HEK293 (cell line): Measurements from ENCODE around the gene DLGAP4.

ENCODE experiments used
- CTCF ChIA-PET: fragments of 350-600 bp; formaldehyde crosslinking; extraction: SDS; loops from one replicate; lab custom pipeline; 2021; ENCODE audit warnings: antibody characterized with exemption; lab: Yijun Ruan, JAX
- POLR2A ChIA-PET: fragments of 300-600 bp; formaldehyde crosslinking; extraction: SDS; loops from one replicate; lab custom pipeline; 2020; ENCODE audit warnings: antibody characterized with exemption, inconsistent platforms; lab: Yijun Ruan, JAX
- H3K27ac ChIP-seq: fragments of 200-500 bp; sonication (Bioruptor generic); 2 replicates; pipeline ENCODE4 v1.5.1; 2014; ENCODE audit warnings: low read depth, low read length, control low read depth, inconsistent platforms; ENCODE audit errors: extremely low read depth
- H3K36me3 ChIP-seq, 2 experiments: fragments of 200-500 bp in 1 of 2; sonication (Bioruptor generic) in 1 of 2; 1 replicate in 1 of 2; 2 replicates in 1 of 2; pipeline ENCODE4 v1.5.1; 2014 to 2017; ENCODE audit warnings: inconsistent platforms in 2 of 2, low read length in 2 of 2; ENCODE audit not compliant: control insufficient read depth in 2 of 2, insufficient read depth in 1 of 2
- H3K4me1 ChIP-seq: fragments of 200-500 bp; sonication (Bioruptor generic); 2 replicates; pipeline ENCODE4 v1.5.1; 2014; ENCODE audit warnings: mild to moderate bottlenecking, low read length, inconsistent platforms; ENCODE audit not compliant: control insufficient read depth, insufficient read depth
- H3K4me3 ChIP-seq: 2 replicates; pipeline ENCODE4 v1.5.1; 2011; ENCODE audit warnings: low read depth, mild to moderate bottlenecking, control low read depth, low read length, moderate library complexity
- H3K9me3 ChIP-seq: fragments of 200-500 bp; sonication (Bioruptor generic); 2 replicates; pipeline ENCODE4 v1.5.1; 2014; ENCODE audit warnings: low read depth, low read length, inconsistent platforms; ENCODE audit not compliant: control insufficient read depth, insufficient read depth
- EGR2 ChIP-seq: fragments of 450-650 bp; formaldehyde crosslinking; IDR thresholded peaks from 2 replicates; pipeline ENCODE4 v1.5.1; 2016; ENCODE audit warnings: low read depth, missing biosample characterization, missing genetic modification characterization
- GLI2 ChIP-seq: fragments of 450-650 bp; formaldehyde crosslinking; IDR thresholded peaks from 2 replicates; pipeline ENCODE4; 2017; ENCODE audit warnings: missing biosample characterization, missing genetic modification characterization, low read depth, borderline replicate concordance
- KLF10 ChIP-seq: fragments of 450-650 bp; IDR thresholded peaks from 2 replicates; pipeline ENCODE4 v1.5.1; 2018; ENCODE audit warnings: missing biosample characterization, mild to moderate bottlenecking, missing genetic modification characterization
- OVOL3 ChIP-seq: fragments of 450-650 bp; formaldehyde crosslinking; IDR thresholded peaks from 2 replicates; pipeline ENCODE4 v1.5.1; 2016; ENCODE audit warnings: missing biosample characterization, missing genetic modification characterization
- SP2 ChIP-seq: fragments of 450-650 bp; formaldehyde crosslinking; IDR thresholded peaks from 2 replicates; pipeline ENCODE4 v1.5.1; 2016; ENCODE audit warnings: missing biosample characterization, missing genetic modification characterization
- TCF7L2 ChIP-seq: IDR thresholded peaks from 2 replicates; pipeline ENCODE4 v1.6.1; 2011; ENCODE audit warnings: low read depth, mild to moderate bottlenecking, inconsistent platforms, low read length, moderate library complexity, borderline replicate concordance
- ZBTB7A ChIP-seq: fragments of 450-650 bp; formaldehyde crosslinking; IDR thresholded peaks from 2 replicates; pipeline ENCODE4 v1.5.1; 2016; ENCODE audit warnings: low read depth, missing biosample characterization, missing genetic modification characterization
- ZFHX2 ChIP-seq: fragments of 450-650 bp; formaldehyde crosslinking; conservative IDR thresholded peaks from 2 replicates; pipeline ENCODE4 v1.5.1; 2016; ENCODE audit warnings: missing biosample characterization, missing genetic modification characterization
- ZFP41 ChIP-seq: fragments of 450-650 bp; formaldehyde crosslinking; IDR thresholded peaks from 2 replicates; pipeline ENCODE4 v1.5.1; 2016; ENCODE audit warnings: missing biosample characterization, missing genetic modification characterization, borderline replicate concordance
- ZNF114 ChIP-seq: fragments of 450-650 bp; formaldehyde crosslinking; IDR thresholded peaks from 2 replicates; pipeline ENCODE4 v1.5.0; 2017; ENCODE audit warnings: missing biosample characterization, missing genetic modification characterization
- ZNF121 ChIP-seq: fragments of 450-650 bp; formaldehyde crosslinking; IDR thresholded peaks from 2 replicates; pipeline ENCODE4 v1.5.1; 2016; ENCODE audit warnings: missing biosample characterization, missing genetic modification characterization
- ZNF146 ChIP-seq: fragments of 450-650 bp; formaldehyde crosslinking; IDR thresholded peaks from 2 replicates; pipeline ENCODE4 v1.5.1; 2016; ENCODE audit warnings: missing biosample characterization, missing genetic modification characterization
- ZNF2 ChIP-seq: fragments of 450-650 bp; formaldehyde crosslinking; IDR thresholded peaks from 2 replicates; pipeline ENCODE4 v1.5.1; 2016; ENCODE audit warnings: missing biosample characterization, missing genetic modification characterization
- ZNF23 ChIP-seq: fragments of 450-650 bp; formaldehyde crosslinking; IDR thresholded peaks from 2 replicates; pipeline ENCODE4 v1.5.1; 2016; ENCODE audit warnings: missing biosample characterization, missing genetic modification characterization, borderline replicate concordance
- ZNF274 ChIP-seq, 2 experiments: fragments of 200-500 bp in 1 of 2; fragments of 450-650 bp in 1 of 2; sonication (Bioruptor generic) in 1 of 2; formaldehyde crosslinking in 1 of 2; IDR thresholded peaks; 2 replicates each; pipeline versions ENCODE4 v1.5.1 to v1.6.1; 2014 to 2016; ENCODE audit warnings: borderline replicate concordance in 1 of 2, inconsistent platforms in 1 of 2, low read length in 1 of 2, missing biosample characterization in 1 of 2, missing genetic modification characterization in 1 of 2
- ZNF37A ChIP-seq: fragments of 450-650 bp; IDR thresholded peaks from 2 replicates; pipeline ENCODE4 v1.5.1; 2018; ENCODE audit warnings: missing biosample characterization, missing genetic modification characterization
- ZNF433 ChIP-seq: fragments of 450-650 bp; formaldehyde crosslinking; IDR thresholded peaks from 2 replicates; pipeline ENCODE4 v1.5.1; 2016; ENCODE audit warnings: missing biosample characterization, missing genetic modification characterization, low read depth
- ZNF473 ChIP-seq: fragments of 450-650 bp; formaldehyde crosslinking; IDR thresholded peaks from 2 replicates; pipeline ENCODE4 v1.5.1; 2017; ENCODE audit warnings: missing biosample characterization, missing genetic modification characterization
- ZNF548 ChIP-seq: fragments of 450-650 bp; formaldehyde crosslinking; IDR thresholded peaks from 2 replicates; pipeline ENCODE4 v1.5.1; 2016; ENCODE audit warnings: missing biosample characterization, missing genetic modification characterization
- ZNF76 ChIP-seq: fragments of 450-650 bp; formaldehyde crosslinking; IDR thresholded peaks from 2 replicates; pipeline ENCODE4; 2016; ENCODE audit warnings: low read depth, missing biosample characterization, missing genetic modification characterization, borderline replicate concordance
- ZNF785 ChIP-seq: fragments of 450-650 bp; formaldehyde crosslinking; IDR thresholded peaks from 2 replicates; pipeline ENCODE4 v1.5.1; 2016; ENCODE audit warnings: missing biosample characterization, missing genetic modification characterization
- ZNF791 ChIP-seq: fragments of 450-650 bp; formaldehyde crosslinking; IDR thresholded peaks from 2 replicates; pipeline ENCODE4 v1.5.1; 2016; ENCODE audit warnings: missing biosample characterization, missing genetic modification characterization
- ZNF830 ChIP-seq: fragments of 450-650 bp; IDR thresholded peaks from 2 replicates; pipeline ENCODE4 v1.5.0; 2018; ENCODE audit warnings: missing biosample characterization, missing genetic modification characterization, low read depth, mild to moderate bottlenecking, moderate library complexity
- TF ChIP-seq, protein P1 (sequence below): fragments of 450-650 bp; formaldehyde crosslinking; IDR thresholded peaks from 2 replicates; pipeline ENCODE4 v1.5.1; 2016; ENCODE audit warnings: missing biosample characterization, missing genetic modification characterization

DLGAP4 gene

DNA sequence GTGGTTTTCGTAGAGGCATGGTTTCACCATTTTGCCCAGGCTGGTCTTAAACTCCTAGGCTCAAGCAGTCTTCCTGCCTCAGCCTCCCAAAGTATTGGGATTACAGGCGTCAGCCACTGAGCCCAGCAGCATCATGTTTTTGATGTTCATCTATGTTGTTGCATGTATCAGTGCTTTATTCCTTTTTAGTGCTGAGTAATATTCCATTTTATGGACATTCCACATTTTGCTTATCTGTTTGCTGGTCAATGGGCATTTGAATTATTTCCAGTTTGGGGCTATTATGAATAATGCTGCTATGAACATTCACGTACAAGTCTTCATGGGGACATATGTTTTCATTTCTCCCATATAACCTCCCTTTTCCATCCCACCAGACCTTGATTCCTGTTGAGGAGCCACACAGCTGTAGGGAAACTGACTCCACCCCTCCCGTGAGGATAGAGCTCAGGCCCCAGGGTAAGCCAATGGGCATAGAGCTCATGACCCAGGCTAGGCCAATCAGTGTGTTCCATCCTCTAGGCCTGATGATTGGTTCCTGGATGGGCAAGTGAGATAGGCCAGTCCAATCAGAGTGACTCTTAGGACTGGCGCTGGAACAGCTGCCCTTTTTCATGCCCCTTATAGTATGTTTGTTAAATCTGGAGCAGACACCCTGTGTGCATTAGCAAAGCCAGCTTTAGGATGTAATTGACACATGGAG, 49.5 kb downstream of the DLGAP4 start:
- POLR2A ChIA-PET, result no interaction called here
- CTCF ChIA-PET, result interaction anchor here (0.6 to 1.8 kb wide), 4 partner anchors 44 to 153 kb away, joined by 3 to 4 read pairs (median 4); no protein-coding TSS in a partner anchor
- Histone ChIP-seq H3K27ac (no peak overlapping the region), H3K4me1 (no peaks in the 10 kb centered on the region), H3K4me3 (no peak overlapping the region), H3K36me3 (no peaks in the 10 kb centered on the region), H3K9me3 (no peaks in the 10 kb centered on the region)
- TF ChIP-seq ZNF146 (tag by site-specific recombination) (peak; percentile 94), ZFP41 (tag by site-specific recombination) (no peak)

DNA sequence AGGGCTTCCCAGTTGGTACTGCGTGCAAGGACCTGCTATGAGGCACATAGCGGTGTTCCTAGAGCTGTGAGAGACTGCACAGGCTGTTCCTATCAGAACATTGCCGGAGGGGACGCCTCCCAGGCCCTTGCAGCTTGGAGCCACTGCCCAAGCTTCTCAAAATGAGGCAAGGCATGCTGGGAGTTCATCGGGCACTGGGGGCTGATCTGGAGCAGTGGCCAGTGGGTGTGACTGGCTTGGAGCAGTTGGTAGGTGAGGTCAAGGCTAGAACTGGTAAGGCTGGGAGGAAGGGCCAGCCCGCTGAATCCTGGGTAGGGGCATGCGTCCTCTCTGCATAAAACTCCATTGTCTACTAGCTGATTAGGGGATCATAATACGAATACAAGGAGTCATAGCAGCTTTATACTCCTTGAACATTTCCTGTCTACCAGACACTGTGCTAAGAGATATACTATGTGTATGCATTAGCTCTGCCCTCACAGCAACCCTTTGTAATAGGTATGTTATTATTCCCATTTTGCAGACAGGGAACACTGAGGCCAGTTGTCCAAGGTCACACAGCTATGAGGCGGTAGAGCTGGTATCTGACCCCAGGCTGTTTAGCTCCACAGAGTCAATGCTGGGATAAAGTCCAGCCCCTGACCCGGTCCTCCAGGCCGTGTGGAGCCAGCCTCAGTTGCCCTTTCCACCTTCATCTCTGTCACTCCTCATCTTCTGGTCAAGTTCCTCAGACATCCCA, 53.7 kb downstream of the DLGAP4 start:
- no peaks in the 10 kb centered on the region for H3K4me1 ChIP-seq
- CTCF ChIA-PET, result no interaction called here
- H3K9me3 ChIP-seq, result no peaks in the 10 kb centered on the region
- no peak overlapping the region for H3K4me3 ChIP-seq
- POLR2A ChIA-PET, result no interaction called here
- no peak for TF ChIP-seq SP2 (tag by site-specific recombination)
- no peak for TF ChIP-seq ZNF473
- no peak for TF ChIP-seq ZNF785 (tag by site-specific recombination)
- no peak for TF ChIP-seq ZNF274 (IDR thresholded peaks at IDR 0.05; ENCODE audit: low read length)
- TF ChIP-seq ZNF274 (tag by site-specific recombination; IDR thresholded peaks at IDR 0.05; ENCODE audit: borderline replicate concordance), result no peak
- no peak for TF ChIP-seq ZNF548 (tag by site-specific recombination)
- no peak for TF ChIP-seq ZNF791 (tag by site-specific recombination)
- H3K27ac ChIP-seq, result no peak overlapping the region
- H3K36me3 ChIP-seq, result no peaks in the 10 kb centered on the region

DNA sequence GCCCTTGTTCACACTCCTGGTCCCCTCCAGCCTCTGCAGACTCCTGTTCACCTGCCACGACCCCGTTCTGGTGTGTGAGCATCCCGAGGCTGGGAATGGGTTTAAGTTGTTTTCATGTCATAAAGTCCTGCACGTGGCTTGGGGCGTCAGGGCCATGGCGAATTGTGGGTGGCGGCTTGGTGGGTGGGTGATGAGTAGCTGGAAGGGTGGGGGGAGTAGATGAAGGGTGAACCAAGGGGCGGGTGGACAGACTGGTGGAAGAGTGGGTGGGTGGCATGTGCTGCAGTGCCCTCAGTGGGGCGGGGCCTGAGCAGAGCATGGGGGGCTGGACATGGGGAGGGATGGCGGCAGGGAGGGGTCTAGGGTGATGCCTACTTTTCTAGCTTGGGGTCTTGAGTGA, 54.3 kb downstream of the DLGAP4 start:
- H3K4me3 ChIP-seq, result no peak overlapping the region
- H3K36me3 ChIP-seq, result no peaks in the 10 kb centered on the region
- CTCF ChIA-PET, result no interaction called here
- H3K27ac ChIP-seq, result no peak overlapping the region
- peak; percentile 67; the same call in 1 of the 2 replicates for TF ChIP-seq EGR2 (tag by site-specific recombination)
- no peak for TF ChIP-seq KLF10
- TF ChIP-seq GLI2, result no peak
- peak; percentile 63 for TF ChIP-seq ZFHX2 (tag by site-specific recombination)
- no peak for TF ChIP-seq ZNF23 (tag by site-specific recombination)
- H3K4me1 ChIP-seq, result no peaks in the 10 kb centered on the region
- POLR2A ChIA-PET, result no interaction called here
- H3K9me3 ChIP-seq, result no peaks in the 10 kb centered on the region

DNA sequence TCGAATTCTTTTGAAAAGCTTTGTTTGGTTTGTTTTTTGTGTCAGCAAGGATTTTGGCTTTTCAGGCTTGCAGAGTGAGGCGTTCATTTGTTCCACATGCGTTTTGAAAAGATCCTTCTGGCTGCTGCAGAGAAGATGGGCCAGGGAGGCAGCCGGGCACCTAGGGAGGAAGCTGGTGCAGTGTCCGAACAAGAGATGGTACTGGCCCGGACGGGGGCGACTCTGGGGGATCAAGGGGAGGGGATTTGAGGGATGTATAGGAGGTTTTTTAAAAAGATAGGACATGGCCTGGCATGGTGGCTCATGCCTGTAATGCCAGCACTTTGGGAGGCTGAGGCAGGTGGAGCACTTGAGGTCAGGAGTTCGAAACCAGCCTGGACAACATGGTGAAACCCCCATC, 55.3 kb downstream of the DLGAP4 start:
- TF ChIP-seq ZNF37A (tag by site-specific recombination) (no peak), ZNF114 (no peak), TCF7L2 (no peak), OVOL3 (no peak), ZNF2 (tag by site-specific recombination) (no peak), ZNF76 (tag by site-specific recombination) (no peak), ZNF146 (tag by site-specific recombination) (no peak), ZNF830 (no peak), ZNF433 (no peak), ZBTB7A (tag by site-specific recombination) (no peak), ZNF121 (no peak)
- TF ChIP-seq, protein P1, sequence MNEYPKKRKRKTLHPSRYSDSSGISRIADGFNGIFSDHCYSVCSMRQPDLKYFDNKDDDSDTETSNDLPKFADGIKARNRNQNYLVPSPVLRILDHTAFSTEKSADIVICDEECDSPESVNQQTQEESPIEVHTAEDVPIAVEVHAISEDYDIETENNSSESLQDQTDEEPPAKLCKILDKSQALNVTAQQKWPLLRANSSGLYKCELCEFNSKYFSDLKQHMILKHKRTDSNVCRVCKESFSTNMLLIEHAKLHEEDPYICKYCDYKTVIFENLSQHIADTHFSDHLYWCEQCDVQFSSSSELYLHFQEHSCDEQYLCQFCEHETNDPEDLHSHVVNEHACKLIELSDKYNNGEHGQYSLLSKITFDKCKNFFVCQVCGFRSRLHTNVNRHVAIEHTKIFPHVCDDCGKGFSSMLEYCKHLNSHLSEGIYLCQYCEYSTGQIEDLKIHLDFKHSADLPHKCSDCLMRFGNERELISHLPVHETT (tag by site-specific recombination), result no peak
- H3K4me1 ChIP-seq, result no peaks in the 10 kb centered on the region
- CTCF ChIA-PET, result interaction anchor here (0.6 kb wide), 1 partner anchor 9 kb away, joined by 3 read pairs; no protein-coding TSS in a partner anchor
- POLR2A ChIA-PET, result no interaction called here
- no peak overlapping the region for H3K4me3 ChIP-seq
- no peaks in the 10 kb centered on the region for H3K36me3 ChIP-seq
- H3K27ac ChIP-seq, result no peak overlapping the region
- H3K9me3 ChIP-seq, result no peaks in the 10 kb centered on the region
